Ramos (cell line): ENCODE results near the gene CCDC102A.
"Not testable (repeated sequence)": the region's sequence is repeated elsewhere in the genome, so short reads cannot be mapped to it uniquely, and the experiment has no call there.

ENCODE experiments used
- in situ Hi-C: fragments of 300-500 bp; cut with MboI; formaldehyde crosslinking; loops from one replicate; pipeline ENCODE4 v1.14.3; 2022; ENCODE audit warnings: low sequenced_read_pairs; ENCODE audit not compliant: unreplicated experiment

Gene CCDC102A

GRCh38 chr16:57505169-57505568 lies 31.2 kb downstream of the CCDC102A start:
- in situ Hi-C loops, result no loop called here

GRCh38 chr16:57504491-57504890 lies 31.9 kb downstream of the CCDC102A start:
- in situ Hi-C loops, result no loop called here

GRCh38 chr16:57504001-57504400 lies 32.4 kb downstream of the CCDC102A start:
- in situ Hi-C loops, result no loop called here

- in situ Hi-C loops, result no loop called here
Observed at GRCh38 chr16:57503366-57503765, 33.0 kb downstream of the CCDC102A start.

GRCh38 chr16:57502048-57502775 lies 34.2 kb downstream of the CCDC102A start:
- in situ Hi-C loops, result no loop called here

GRCh38 chr16:57501492-57501891 lies 34.9 kb downstream of the CCDC102A start:
- in situ Hi-C loops, result no loop called here

- in situ Hi-C loops, result no loop called here
Observed at GRCh38 chr16:57500578-57501111, 35.7 kb downstream of the CCDC102A start.

DNA sequence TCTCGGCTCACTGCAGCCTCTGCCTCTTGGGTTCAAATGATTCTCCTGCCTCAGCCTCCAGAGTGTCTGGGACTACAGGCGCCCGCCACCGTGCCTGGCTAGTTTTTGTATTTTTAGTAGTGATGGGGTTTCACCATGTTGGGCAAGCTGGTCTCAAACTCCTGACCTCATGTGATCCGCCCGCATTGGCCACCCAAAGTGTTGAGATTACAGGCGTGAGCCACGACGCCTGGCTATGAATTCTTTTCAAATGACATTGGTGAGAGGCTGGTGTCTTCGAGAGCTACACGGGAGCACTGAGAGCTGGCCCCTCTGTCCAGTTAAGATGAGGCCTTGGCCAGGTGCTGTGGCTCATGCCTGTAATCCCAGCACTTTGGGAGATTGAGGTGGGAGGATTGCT lies 36.4 kb downstream of the CCDC102A start:
- in situ Hi-C loops, result not testable (repeated sequence)

DNA sequence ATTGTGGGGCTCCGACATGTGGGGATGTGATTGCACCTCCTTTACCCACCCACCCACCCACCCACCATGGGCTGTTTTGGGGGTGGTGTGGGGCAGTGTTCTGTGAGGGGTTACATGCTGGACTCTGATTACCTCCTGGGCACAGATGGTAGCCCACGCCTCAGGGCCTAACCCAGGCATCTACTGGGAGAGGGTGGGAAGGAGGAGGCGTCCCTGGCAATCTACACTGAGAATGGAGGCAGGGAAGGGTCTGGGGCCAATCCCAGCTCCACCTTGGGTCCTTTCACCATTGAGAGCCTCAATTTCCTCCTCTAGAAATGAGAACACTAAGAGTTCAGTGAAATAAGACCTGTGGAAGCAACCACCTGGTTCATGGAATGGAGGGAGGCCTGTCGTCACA lies 38.3 kb downstream of the CCDC102A start:
- in situ Hi-C loops, result no loop called here

GRCh38 chr16:57497121-57497520 lies 39.2 kb downstream of the CCDC102A start:
- in situ Hi-C loops, result no loop called here

DNA sequence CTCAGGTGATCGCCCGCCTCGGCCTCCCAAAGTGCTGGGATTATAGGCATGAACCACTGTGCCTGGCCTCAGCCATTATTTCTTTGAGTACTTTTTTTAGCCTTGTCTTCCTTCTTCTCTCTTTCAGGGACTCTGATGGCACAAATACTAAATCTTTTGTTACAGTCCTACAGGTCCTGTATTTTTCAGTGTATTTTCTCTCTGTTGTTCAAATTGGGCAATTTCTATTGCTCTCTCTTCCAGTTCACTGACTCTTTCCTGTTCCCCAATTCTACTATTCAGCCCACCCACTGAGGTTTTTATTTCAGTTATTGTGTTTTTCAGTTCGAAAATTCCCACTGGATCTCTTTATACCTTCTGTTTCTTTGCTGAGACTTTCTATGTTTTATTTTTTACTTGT lies 42.6 kb downstream of the CCDC102A start:
- in situ Hi-C loops, result no loop called here

DNA sequence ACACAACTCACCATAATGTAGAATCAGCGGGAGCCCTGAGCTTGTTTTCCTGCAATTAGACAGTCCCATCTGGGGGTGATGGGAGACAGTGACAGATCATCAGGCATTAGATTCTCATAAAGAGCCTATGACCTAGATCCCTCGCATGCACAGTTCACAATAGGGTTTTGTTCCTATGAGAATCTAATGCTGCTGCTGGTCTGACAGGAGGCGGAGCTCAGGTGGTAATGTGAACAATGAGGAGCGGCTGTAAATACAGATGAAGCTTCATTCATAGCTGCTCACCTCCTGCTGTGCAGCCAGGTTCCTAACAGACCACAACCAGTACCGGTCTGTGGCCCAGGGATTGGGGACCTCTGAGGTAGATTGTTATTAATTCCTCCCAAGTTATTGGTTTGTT lies 47.1 kb downstream of the CCDC102A start:
- in situ Hi-C loops, result no loop called here

DNA sequence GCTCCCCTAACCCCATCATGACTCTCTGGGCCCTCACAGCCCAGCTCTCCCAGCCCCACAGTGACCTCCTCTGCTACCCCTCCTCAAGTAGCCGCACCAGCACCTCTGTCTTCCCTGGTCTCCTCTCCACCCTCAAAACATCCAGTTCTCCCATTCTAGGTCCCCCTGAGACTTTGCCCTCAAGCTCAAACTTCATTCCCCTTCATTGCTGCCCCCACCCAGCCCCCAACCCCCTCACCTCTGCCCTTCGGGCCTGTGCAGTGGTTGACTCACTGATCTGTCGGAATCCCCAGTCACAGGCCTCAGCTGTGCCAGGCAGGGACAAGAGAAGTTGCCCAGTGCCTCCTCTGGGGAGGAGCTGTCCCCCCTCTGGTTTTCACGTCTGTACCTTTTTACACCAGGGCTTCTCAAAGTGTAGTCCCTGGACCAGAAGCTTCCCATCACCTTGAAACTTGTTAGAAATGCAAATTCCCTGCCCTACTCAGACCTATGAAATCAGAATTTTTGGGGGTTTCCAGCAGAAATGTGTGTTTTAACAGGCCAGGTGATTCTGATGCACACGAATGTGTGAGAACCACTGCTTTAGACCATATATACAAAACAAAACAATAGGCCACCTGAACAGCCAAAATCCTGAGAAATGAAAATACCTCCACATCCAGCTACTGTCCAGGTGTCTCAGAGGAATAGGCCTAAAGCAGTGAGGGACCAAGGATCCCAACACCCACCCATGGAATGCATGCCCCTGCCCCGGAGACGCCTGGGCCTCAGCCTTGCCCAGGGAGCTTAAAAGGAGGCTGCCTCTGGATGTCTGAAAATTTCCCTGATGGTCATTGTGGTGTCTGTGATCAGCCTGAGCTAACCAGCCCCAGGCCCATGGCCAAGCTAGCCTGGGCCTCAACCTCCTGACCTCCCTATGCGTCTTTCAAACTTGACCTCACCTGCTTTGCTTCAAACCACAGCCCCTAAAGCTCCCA lies 49.2 kb downstream of the CCDC102A start:
- in situ Hi-C loops, result no loop called here

- in situ Hi-C loops, result no loop called here
Observed at GRCh38 chr16:57485916-57486857, 50.2 kb downstream of the CCDC102A start, which contains the start of gene DOK4. DOK4 (minus strand) TSS chr16:57486493; CDS start chr16:57479507, 6,986 bp downstream.

GRCh38 chr16:57485091-57485915 lies 51.1 kb downstream of the CCDC102A start:
- in situ Hi-C loops, result no loop called here

DNA sequence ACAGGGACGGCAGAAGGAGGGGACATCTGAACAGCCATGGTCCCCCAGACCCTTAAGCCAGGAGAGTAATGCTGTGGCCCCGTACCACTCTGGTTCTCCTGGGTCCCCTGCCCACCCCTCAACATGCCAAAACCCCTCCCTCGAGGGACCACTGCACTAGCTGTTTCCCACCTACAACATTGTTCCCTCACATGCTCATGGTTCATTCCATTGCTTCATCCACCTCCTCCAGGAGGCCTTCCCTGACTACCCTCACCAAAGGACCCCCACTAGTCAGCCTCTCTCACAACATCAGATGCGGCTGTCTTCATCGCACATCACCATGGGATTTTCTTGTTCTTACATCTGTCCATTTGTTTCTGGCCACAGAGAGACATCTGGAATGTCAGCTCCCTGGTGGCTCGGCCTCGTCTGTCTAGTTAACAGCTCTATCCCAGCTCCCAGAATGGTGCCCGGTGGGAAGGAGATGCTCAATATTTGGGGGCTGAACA lies 51.8 kb downstream of the CCDC102A start:
- in situ Hi-C loops, result no loop called here

- in situ Hi-C loops, result no loop called here
Observed at GRCh38 chr16:57483725-57484514, 52.5 kb downstream of the CCDC102A start.
